ENCODE measurements around the gene SLC39A6.
"Not testable (repeated sequence)": the region's sequence is repeated elsewhere in the genome, so short reads cannot be mapped to it uniquely, and the experiment has no call there.

The SLC39A6 gene

DNA sequence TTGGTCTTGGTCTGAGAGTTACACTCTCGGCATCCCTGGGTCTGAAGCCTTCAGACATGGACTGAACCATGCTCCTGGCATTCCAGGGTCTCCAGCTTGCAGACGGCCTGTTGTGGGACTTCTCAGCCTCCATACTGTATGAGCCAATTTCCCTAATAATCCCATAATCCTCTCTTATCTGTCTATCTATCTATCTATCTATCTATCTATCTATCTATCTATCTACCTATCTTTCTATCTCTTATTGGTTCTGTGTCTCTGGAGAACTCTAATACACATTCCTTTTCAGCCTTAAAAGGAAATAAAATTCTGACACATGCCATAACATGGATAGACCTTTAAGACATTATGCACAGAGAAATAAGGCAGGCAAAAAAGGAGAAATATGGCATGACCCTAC, 24.4 kb downstream of the SLC39A6 start:
- DNase-seq = no peak

- DNase-seq = no peak
These were observed 27.2 kb downstream of the SLC39A6 start for GRCh38 chr18:36101943-36102342.

DNA sequence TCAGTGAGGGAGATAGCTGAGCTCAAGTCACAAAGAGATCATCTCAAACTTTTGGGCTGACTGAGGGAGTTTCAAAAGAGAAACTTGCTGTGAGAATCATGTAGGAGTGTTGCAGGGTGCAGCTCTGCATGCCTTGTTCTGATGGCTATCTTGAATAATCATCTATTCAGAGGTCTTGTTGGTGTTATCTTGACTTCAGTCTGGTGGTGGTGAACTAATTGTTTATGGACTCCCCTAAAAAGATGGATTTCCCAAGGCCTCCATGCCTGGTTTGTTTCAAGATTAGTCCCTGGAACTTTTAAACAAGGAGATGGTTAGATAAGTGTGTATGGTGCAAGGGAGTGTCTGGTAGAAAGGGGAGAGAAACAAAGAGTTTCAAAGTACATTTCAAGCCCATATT, 29.8 kb downstream of the SLC39A6 start:
- no peak for DNase-seq

- no peak for DNase-seq
These were observed 32.2 kb downstream of the SLC39A6 start for GRCh38 chr18:36096955-36097354.

GRCh38 chr18:36095936-36096519, 33.1 kb downstream of the SLC39A6 start:
- DNase-seq = peak in 2 of 58 donors; percentile 3 to 28

GRCh38 chr18:36094431-36094830, 34.7 kb downstream of the SLC39A6 start:
- no peak for DNase-seq

DNA sequence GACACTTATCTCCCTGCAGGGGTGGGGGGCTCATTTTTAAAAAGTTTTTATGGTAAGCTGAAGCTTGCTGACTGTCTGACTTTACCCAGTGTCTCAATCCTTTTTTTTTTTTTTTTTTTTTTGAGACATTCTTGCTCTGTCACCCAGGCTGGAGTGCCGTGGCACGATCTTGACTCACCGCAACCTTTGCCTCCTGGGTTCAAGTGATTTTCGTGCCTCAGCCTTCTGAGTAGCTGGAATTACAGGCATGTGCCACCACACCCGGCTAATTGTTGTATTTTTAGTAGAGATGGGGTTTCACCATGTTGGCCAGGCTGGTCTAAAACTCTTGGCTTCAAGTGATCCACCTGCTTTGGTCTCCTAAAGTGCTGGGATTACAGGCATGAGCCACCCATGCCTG, 37.0 kb downstream of the SLC39A6 start:
- DNase-seq = not testable (repeated sequence)

DNA sequence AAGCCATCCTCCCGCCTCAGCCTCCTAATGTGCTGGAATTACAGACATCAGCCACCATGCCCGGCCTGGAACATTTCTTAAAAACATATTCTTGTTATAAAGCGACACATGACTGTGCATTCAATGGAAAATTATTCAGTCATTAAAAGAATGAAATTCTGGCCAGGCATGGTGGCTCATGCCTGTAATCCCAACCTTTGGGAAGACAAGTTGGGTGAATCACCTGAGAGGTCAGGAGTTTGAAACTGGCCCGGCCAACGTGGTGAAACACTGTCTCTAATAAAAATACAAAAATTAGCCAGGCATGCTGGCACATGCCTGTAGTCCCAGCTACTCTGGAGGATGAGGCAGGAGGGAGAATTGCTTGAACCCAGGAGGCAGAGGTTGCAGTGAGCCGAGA, 40.1 kb downstream of the SLC39A6 start:
- DNase-seq = no peak

DNA sequence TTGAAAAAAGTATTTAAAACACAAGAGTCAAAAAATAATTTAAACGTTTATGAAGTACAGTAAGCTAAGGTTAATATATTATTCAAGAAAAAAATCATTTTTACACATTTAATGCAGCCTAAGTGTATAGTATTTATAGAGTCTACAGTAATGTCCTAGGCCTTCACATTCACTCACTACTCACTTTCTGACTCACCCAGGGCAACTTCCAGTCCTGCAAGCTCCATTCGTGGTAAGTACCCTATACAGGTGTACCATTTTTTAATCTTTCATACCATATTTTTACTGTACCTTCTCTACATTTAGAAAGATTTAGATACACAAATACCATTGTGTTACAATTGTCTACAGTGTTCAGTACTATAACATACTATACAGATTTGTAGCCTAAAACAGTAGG, 40.9 kb downstream of the SLC39A6 start:
- DNase-seq = no peak

GRCh38 chr18:36086186-36086585, 43.0 kb downstream of the SLC39A6 start:
- DNase-seq = no peak

DNA sequence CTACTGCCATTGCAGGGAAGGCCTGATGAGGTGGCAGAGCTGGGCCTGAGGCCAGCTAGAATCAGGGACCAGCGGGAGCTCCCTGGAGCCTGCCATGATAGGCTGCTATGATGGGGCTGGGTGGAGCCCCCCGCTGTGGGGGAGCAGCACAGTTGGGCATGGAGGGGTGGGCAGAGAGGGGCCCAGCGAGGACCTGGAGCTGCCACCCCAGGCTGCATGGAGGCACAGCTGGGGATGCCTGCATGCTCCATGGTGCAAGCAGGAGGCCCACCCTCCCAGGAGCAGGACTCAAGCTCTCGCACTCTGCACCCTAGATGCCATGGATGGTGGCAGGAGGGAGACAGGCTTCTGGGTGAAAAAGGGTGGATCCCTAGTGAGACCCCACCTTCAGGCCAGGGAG, 43.9 kb downstream of the SLC39A6 start:
- DNase-seq = no peak

DNA sequence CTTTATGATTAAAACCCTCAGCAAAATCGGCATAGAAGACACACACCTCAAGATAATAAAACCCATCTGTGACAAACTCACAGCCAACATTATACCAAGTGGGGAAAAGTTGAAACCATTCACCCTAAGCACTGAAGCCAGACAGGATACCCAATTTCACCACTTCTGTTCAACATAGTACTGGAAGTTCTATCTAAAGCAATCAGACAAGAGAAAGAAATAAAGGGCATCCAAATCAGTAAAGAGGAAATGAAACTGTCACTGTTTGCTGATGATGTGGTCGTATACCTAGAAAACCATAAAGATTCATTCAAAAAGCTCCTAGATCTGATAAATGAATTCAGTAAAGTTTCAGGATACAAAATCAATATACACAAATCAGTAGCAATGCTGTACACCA, 45.4 kb downstream of the SLC39A6 start:
- DNase-seq = no peak

GRCh38 chr18:36081118-36081517, 48.0 kb downstream of the SLC39A6 start:
- DNase-seq = not testable (repeated sequence)

DNA sequence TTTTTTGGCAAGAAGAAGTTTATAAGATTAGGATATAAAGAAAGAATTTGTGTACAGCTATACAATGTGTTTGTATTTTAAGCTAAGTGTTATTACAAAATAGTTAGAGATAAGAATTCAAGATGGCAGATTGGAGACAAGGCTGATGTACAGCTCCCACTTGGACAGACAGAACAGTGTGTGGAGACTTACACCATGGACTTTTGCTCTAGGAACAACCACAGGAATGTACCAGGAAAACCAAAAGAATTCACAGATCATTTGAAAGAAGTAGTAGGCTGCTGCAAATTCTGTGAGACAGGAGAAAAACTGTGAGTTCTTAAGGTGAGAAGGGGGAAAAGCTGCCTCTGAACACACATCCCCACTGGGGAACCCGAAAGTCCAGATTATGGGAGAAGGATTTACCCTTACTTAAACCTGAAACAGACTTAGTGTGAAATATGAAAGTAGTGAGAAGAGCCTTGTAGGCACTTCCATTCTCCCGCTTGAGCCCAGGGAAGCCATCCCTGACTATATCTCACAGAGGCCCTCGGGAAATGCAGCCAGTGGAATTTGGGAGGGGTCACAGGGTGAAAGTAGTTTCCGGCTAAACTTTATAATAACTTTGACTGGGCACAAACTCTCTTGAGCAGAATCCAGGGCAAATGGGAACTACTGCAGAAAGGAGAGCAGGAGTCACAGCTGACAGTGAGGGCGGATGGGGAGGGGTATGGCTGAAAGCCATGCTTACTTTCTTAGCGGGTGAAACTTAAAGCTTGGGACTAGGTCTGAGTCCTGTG, 50.2 kb downstream of the SLC39A6 start:
- DNase-seq = no peak

GRCh38 chr18:36077764-36078163, 51.4 kb downstream of the SLC39A6 start:
- not testable (repeated sequence) for DNase-seq

DNA sequence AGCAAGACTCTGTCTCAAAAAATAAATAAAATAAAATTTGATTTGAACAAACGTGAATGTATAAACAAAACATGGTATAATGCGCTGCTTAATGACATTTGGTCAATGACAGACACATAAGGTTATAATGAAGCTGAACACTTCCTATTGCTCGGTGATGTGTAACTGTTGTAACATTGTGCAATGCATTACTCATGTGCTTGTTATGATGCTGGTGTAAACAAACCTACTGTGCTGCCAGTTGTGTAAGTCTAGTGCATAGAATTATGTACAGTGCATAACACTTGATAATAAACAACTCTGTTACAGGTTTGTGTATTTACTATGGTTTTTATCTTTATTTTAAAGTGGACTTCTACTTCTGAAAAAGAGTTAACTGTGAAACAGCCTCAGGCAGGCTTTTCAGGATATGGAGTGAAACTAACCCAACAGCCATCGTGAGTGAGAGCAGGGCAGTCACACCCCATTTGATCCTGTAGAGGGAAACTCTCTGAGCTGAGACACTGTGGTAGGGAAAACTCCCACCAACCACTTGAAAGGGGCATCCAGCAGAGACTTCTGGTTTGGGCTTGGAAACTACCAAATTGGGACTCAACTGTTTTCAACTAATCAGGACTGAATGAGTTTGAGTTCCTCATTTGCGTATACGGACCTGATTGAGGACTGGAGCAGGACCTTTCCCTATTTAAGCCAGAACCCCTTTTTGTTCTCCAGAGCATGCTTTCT, 53.1 kb downstream of the SLC39A6 start:
- no peak for DNase-seq

DNA sequence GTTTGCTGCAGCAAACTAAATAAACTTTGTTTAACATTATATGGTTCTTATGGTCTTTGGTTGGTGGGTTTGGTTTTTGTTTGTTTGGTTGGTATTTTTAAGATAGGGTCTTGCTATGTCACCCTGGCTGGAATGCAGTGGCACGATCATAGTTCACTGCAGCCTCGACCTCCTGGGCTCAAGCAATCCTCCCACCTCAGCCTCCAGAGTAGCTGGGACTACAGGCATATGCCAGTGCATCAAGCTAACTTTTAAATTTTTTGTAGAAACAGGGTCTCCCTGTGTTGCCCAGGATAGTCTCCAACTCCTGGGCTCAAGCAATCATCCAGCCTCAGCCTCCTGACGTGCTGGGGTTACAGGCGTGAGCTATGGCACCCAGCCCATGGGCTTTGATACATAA, 54.7 kb downstream of the SLC39A6 start:
- DNase-seq = no peak

DNA sequence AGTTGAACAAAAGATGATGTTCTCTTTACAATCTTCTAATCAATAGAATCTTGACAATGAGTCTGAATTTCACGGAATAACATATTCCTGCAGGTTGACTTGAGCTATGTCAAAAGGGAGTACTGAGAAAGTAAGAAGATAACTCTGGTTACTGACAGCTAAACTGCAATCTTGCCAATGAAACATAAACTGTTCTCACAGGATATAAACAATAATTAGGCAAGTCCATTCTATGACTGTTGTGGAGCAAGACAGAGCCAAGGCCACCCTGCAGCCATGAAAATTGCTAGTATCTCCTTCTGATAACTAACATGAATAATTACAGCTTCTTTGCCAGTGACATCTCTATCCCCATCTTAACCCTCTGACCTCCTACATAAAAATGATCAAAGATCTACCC, 55.5 kb downstream of the SLC39A6 start:
- no peak for DNase-seq

DNA sequence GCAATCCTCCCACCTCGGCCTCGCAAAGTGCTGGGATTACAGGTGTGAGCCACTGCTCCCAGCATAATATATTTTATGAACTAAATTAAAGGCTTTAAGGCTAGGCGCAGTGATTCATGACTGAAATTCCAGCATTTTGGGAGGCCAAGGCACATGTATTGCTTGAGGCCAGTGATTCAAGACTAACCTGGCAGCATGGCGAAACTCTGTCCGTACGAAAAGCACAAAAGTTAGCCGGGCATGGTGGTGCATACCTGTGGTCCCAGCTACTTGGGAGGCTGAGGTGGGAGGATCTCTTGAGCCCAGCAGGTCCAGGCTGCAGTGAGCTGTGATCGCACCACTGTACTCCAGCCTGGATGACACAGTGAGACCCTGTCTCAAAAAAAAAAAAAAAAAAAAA, 56.7 kb downstream of the SLC39A6 start:
- DNase-seq = not testable (repeated sequence)

DNA sequence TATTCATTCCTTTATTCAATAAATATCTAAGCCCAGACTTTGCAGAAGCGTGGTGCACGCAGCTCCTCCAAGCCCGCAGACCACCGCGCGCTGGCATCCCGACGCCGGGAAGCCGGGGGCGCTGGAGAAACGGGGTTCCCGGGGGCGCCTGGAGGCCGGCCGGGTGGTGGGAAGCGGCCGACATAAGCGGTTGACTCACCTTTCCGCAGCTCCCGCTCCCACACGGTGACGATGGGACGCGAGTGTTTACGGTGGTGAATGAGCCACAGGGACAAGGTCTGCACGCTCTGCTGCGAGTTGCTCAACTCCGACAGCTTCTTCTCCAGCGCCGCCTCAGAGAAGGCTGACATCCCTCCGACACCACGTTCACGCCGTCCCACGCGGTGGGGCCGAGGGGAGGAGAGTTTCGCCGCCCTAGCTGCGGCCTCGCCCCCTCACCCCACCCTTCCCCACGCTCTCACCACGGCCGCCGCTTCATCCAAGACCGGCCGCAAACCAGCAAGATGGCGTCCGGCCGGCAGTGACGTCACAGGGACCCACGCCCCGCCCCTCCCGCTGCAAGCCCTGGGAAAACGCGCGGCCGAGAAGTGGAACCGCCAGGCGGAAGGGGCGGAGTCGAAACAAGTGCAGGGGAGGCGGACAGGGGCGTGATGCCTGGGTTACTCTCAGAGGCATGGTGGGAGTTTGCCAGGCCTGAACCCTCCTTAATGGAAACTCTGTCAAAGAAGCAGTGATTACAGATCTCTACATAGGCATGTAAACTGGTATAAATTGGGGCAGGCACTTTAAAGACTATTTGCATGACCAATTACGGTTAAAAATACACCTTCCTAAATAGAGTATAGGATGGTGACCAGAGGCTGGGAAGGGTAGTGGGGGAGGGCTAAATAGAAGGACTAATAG, 61.8 kb downstream of the SLC39A6 start, which contains the start of gene RPRD1A:
Gene RPRD1A, minus strand, starts transcription at position 505 of the 903 bp plus-strand sequence. Its CDS starts 155 bp downstream, at position 350.
- peak; percentile 74 to 98 (median 94) for DNase-seq

DNA sequence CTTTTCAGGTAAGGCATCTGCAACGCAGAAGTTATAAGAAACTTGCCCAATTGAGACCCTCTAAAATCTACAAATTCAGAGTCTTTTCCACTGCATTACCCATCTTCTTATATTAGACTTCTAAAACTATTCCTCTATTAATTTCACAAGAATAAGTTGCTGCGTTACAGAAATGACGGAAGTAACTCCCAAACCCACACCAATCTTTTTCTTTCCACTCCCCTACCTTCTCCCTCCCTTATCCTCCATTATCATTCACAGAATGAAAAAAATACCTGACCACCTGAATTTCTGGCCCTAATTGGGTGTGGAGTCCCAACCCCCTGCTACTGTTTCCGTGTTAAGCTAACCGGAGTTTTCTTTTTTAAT, 62.5 kb downstream of the SLC39A6 start:
- DNase-seq = no peak

Data from anterior cingulate cortex (tissue), 58 donors.